GM21528 (cell line): Measurements from ENCODE around the gene CDH11.

Experiments used
- ATAC-seq: cut with Tn5 transposase; IDR thresholded peaks from one replicate; pipeline ENCODE4 v1.9.1; 2021; ENCODE audit warnings: mild to moderate bottlenecking, moderate library complexity; ENCODE audit not compliant: unreplicated experiment, low FRiP score

The CDH11 gene

GRCh38 chr16:65041667-65042066, 80.2 kb downstream of the CDH11 start:
- no peak for ATAC-seq

DNA sequence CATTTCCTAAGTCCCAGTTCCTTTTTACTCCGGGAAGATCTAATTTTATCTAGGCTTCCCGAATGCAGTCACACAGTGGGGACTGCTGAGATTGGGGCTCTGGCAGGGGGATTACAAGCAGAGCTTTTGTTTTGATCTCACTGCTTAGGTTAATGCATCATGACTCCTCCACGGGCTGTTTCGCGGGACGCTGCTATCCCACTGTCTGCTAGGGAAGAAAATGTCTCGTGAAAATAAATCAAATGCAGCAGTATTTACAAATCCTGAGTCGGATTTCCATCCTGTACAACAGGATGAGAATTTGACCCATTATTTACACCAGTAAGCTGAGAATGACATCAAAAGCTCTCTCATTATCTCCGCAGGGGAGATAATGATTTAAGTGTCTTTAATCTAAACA, 83.8 kb downstream of the CDH11 start:
- no peak for ATAC-seq

DNA sequence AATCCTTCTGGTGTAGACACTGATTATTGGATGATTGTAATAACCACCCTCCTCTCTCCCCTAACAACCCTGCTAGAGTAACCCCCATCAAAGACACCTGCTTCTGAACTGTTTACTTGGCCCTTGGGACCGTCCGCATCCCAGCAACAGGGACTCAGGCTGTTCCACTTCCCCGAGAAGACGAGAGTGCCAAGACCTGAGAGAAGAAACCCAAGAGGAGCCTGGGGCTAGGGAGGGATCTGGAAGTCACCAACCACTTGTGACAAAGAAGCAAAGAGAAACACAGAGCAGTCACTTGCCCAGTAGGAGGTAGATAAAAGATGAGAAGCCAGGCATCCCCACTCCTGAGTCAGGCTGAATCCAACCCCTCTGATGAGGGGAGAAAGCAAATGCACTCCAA, 84.3 kb downstream of the CDH11 start:
- no peak for ATAC-seq

DNA sequence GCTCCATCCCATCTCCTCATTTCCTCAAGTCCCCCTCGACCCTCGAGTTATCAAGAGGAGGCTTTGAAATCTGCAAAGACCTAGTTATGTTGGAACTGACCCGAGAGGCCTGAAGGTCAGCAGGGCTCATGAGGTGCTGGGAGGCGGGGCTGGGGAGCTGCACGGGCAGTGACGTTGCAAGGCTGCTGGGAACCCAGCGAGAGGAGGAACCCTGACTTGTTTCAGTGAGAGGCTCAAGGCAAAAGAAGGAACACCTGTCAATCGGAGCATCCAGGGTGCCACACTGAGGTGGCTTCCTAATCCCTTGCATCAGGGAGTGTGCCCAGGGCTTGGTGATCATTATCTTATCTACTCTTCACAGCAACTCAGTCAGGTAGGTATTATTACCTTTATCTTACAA, 86.9 kb downstream of the CDH11 start:
- no peak for ATAC-seq

DNA sequence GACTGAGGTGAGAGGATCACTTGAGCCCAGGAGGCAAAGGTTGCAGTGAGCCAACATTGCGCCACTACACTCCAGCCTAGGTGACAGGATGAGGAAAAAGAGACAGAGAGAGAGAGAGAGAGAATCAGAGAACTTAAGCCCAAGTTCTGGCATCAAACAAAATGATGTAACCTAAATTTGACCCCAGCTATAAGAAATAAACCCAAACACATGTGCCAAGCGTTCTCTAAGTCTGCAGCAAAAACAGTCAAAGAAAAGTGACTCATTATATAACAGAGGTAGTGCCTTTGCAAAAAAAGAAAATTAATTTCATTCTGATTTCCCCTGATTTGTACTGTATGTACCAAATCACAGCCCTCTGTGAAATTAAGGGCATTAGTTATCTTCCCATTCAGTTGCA, 89.5 kb downstream of the CDH11 start:
- ATAC-seq = no peak

DNA sequence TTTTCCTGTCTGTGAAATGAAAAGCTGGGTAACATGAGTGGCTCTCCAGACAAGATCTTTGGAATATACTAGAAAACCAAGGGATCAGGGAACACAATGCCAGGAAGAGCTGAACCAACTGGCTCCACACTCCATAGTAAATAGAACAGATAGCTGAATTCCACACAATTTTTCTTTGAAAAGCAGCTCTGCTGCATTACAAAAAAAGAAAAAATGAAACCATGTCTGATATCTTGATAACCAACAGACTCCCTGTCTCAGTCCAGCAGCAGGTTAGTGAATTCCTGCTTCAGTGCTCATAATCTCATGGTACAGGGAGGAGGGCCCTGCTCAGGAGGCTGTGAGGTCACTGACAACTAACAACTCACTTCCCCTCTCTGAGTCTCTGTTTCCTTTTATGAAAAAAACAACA, 97.1 kb downstream of the CDH11 start:
- no peak for ATAC-seq

GRCh38 chr16:65023802-65024201, 98.1 kb downstream of the CDH11 start:
- ATAC-seq = no peak

- no peak for ATAC-seq
These were observed 99.8 kb downstream of the CDH11 start for GRCh38 chr16:65021852-65022595.

GRCh38 chr16:65016754-65017153, 105.1 kb downstream of the CDH11 start:
- ATAC-seq = no peak

- no peak for ATAC-seq
These were observed 106.3 kb downstream of the CDH11 start for GRCh38 chr16:65015599-65015998.

DNA sequence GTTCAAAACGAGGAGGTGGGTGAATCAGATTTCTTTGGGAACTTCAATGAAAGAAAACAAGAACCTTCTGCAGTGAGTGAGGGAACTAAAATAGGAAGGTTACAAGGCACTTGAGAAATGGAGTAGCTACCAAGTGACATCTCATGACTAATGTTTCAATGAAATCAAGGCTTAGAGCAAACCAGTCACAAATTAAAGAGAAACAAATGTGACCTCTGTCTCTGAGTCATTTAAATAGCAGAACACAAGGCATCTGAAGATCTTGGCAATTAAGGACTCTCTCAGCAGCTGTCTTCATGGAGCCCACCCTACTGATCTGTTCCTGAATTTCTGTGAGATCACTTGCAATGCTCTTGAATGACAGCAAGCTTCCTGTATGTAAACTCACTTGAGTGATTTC, 109.5 kb downstream of the CDH11 start:
- no peak for ATAC-seq

DNA sequence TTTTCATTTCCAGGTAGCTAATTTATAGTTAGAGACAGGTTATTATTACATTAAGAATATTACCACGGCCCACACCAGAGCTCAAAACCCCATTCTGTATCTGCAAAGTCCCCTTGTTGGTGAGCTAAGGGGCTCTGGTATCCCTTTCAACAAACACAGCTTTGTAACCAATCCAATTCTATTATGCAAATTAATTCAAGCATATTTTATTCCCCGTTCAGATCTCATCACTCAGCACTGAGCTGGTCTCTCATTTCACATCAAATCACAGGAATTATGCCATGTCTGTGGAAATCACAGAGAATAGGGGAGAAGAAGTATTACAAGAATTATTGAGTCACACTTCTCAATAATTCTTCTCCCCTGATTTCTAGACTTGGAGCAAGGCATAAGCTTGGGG, 111.7 kb downstream of the CDH11 start:
- no peak for ATAC-seq

DNA sequence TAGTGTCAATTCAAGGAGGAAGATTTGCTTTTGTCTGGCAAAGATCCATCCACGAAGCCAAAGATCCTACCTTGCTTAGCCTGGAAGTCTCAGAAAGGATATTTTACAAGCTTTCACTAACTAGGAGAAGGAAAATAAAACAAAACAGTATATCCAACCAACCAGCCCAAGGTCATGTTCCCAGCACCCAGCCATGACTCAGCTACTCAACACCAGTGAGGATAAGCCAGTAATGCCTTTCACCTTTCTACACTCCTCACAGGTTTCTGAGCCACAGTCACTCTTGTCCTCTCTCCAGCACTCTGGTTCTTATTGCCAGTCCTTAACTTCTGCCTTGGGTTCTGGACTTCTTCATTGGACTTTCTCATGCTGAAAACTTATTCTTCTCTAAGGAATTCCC, 116.2 kb downstream of the CDH11 start:
- no peak for ATAC-seq

DNA sequence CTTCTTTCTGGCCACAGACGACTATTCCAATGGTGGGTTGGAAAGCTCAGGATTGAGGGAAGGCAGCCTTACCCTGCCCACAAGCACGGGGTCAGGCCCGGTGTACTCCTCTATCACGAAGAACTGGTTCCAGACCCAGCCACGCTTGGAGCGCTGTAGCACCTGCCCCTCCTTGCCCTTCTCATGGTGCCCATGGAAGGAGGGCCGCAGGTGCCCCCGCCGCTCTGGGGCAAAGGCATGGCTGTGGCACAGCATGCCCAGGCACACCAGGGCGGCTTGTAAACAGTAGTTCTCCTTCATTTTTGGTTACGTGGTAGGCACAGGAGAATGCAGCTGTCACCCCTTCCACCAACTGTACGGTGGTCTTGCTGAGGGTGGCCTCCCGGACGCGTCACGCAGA, 117.3 kb downstream of the CDH11 start:
- no peak for ATAC-seq

DNA sequence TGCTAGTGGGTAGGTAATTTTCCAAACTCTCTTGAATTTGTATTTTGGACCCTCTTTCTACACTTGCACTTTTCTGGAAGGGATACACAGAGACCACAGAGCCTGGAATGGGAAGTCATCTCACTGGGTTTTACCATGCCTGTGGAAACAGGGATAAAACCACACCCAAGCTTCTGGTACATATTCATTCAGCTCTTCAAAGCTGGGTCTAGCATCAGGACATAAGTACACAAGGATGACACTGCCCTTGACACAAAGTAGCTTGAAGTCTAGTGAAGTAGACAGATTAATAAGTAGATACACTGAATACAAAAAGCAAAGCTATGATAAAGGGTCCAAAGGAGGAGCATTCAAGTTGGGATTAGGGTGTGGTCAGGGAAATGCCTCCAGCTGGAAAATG, 118.2 kb downstream of the CDH11 start:
- no peak for ATAC-seq

GRCh38 chr16:65002265-65002664, 119.6 kb downstream of the CDH11 start:
- no peak for ATAC-seq

GRCh38 chr16:65000654-65001053, 121.2 kb downstream of the CDH11 start:
- ATAC-seq = no peak

GRCh38 chr16:64997751-64998150, 124.1 kb downstream of the CDH11 start:
- no peak for ATAC-seq

DNA sequence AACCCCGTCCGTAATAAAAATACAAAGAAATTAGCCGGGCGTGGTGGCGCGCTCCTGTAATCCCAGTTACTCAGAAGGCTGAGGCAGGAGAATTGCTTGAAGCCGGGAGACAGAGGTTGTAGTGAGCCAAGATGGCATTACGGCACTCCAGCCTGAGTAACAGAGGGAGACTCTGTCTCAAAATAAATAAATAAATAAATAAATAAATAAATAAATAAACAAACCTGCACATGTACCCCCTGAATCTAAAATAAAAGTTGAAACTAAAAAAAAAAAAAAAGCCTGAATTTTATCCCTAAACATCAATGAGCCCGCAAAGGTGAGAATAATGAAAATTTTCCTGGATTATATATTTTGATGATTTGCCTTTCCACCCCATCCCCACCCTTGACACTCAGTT, 124.7 kb downstream of the CDH11 start:
- no peak for ATAC-seq

DNA sequence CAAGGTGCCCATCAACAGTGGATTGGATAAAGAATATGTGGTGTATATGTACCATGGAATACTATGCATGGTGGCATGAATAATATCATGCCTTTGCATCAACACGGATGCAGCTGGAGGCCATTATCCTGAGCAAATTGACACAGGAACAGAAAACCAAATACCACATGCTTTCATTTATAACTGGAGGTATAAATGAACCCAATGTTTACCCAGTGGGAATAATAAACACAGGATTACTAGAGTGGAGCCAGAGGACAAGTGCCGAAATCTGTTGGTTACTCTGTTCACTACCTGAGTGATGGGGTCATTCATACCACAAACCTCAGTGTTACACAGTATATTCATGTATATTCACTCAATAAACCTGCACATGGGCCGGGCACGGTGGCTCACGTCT, 125.2 kb downstream of the CDH11 start:
- ATAC-seq = no peak

DNA sequence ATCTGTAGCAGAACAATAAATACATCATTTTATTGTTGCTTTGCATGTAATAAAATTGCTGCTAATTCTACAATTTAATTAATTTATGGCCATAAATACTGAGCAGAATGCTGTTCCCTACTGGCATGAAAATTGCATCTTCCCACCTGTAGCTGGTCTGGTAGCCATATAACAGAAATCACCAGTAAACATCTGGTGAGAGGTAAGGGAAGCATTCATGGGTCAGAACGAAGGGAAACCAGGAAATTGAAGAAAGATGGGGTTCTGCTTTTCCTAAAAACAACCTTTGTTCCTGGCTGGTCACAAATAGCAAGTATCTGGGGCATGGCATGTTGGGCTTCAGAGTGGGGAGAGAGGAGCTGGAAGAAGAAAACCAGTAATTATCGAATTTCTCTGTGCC, 128.4 kb downstream of the CDH11 start:
- no peak for ATAC-seq

- ATAC-seq = no peak
These were observed 130.9 kb downstream of the CDH11 start for GRCh38 chr16:64991001-64991400.

DNA sequence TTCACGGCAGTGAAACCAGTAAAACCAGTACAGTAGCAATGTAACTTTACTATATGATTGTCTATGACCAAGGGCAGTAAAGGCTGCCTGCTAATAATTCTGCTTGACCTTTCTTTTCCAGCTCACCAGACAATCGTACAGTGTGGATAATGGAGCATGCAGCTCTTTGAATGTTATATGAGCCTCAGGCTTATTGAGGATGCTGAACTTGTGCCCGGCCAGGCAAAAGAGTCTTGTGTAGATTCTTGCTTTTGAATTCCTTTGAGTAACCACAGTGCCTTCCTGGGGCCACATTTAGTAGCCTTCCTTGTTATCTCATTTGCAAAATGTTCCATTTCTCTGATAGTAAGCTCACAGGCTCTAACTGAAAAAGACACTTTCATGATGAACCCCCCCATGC, 131.8 kb downstream of the CDH11 start:
- ATAC-seq = no peak
